ENCODE results near the gene TOLLIP. TPM values are rescaled to one million over a fixed set of nuclear protein-coding genes. Genes with fewer than 3 reads are reported as not detected.

The TOLLIP gene
- total and polyA plus RNA-seq, 9 of the 15 experiments (the other 6 are each of a cell fraction or from before 2014, with no cell fraction given): 0.23 to 22.8 (median 7.1) TPM

DNA sequence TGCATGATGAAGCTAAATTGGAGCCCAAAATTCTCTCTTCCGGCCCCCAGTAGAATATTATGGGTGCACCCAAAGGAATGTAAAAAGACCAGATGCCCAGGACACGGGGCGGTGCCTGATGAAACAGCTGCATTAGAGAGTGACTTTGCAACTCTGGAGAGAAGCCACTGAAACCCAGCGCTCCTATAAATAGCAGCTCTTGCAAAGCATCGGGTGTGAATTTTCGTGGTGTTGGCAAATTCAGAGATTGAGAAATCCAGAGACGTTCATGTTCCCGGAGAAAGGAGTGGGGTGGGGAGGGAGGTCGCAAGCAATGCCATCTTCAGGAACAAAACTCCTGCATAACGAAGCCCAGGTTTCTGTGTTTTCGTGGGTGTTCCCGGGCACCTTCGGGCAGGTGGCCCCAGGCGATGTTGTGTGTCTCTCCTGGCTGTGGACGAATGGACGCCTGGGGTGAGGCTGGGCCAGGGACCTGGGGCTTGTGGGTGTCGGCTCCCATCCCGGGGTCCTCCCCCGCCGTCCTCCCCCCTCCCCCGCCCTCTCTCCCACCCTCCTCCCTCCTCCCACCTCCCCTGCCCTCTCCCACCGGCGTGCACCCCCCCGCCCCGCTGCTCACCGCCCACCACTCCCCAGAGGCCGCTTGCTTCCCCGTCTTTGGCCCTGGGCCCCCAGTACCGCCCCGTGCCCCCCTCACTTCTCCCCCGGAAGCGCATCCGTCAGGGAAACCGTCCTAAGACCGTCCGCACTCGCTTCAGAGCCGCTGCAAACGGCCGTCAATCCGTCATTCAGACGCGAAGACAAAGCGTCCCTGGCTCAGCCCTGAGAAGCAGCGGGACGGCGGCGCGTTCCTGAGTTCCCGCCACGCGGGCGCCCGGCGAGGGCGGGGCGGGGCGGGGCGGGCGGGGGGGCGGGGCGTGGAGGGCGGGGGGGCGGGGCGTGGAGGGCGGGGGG is 26.7 kb upstream of the TOLLIP start (continued):
- TF ChIP-seq FOXA3 (CRISPR knock-in tag; conservative IDR thresholded peaks at IDR 0.05 in 1 of 2, IDR thresholded peaks at IDR 0.05 in 1 of 2) (no peak), MTA3 (IDR thresholded peaks at IDR 0.05; ENCODE audit: borderline replicate concordance) (0 out of 2 replicates have a peak, but pooled peaks have one; percentile 38), STAG1 (CRISPR knock-in tag; IDR thresholded peaks at IDR 0.05; ENCODE audit: borderline replicate concordance) (no peak), SRF (CRISPR knock-in tag; IDR thresholded peaks at IDR 0.05) (no peak), SMC3 (conservative IDR thresholded peaks at IDR 0.05; ENCODE audit: insufficient read depth, low read depth, low read length) (no peak), CXXC5 (CRISPR knock-in tag; IDR thresholded peaks at IDR 0.05) (peak; percentile 59), FOXJ3 (CRISPR knock-in tag; IDR thresholded peaks at IDR 0.05) (no peak), ZNF354B (CRISPR knock-in tag; IDR thresholded peaks at IDR 0.05) (no peak), NFE2 (IDR thresholded peaks at IDR 0.05; ENCODE audit: low read depth) (peak; percentile 80), OTX1 (CRISPR knock-in tag; IDR thresholded peaks at IDR 0.05) (no peak), CREM (IDR thresholded peaks at IDR 0.05; ENCODE audit: low read depth) (0 out of 2 replicates have a peak, but pooled peaks have one; percentile 37), HNRNPLL (IDR thresholded peaks at IDR 0.05; ENCODE audit: low read depth, low read length, poor library complexity, severe bottlenecking) (no peak), MAZ (CRISPR knock-in tag; conservative IDR thresholded peaks at IDR 0.05 in 1 of 2, IDR thresholded peaks at IDR 0.05 in 1 of 2) (peak; percentile 35 to 56; a peak in 2 of 4 replicates)
- TF ChIP-seq, protein P1, sequence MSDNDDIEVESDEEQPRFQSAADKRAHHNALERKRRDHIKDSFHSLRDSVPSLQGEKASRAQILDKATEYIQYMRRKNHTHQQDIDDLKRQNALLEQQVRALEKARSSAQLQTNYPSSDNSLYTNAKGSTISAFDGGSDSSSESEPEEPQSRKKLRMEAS (CRISPR knock-in tag; IDR thresholded peaks at IDR 0.05): peak; percentile 44; the same call in 1 of the 2 replicates

Measured in K562 (cell line).